GM12878 (cell line): ENCODE results near the gene FAM210A. TPM values are rescaled to one million over a fixed set of nuclear protein-coding genes. Genes with fewer than 3 reads are reported as not detected.

Source experiments
- ATAC-seq: fragments of 200-7000 bp; cut with Tn5 transposase; 3 replicates; pipeline ENCODE4 v1.9.1; 2020; ENCODE audit warnings: mild to moderate bottlenecking, moderate library complexity
- BruUV-seq: library from RNA; stranded (reverse); fragments of 400-500 nt; replicated peaks from 2 replicates; lab custom pipeline; 2021; lab: Mats Ljungman, UMichigan
- CTCF ChIA-PET: fragments of 300-600 bp; sonication (Branson Sonifier 250); formaldehyde crosslinking; extraction: SDS; loops from one replicate; lab custom pipeline; 2021; ENCODE audit warnings: inconsistent platforms; lab: Yijun Ruan, JAX
- POLR2A ChIA-PET: fragments of 350-600 bp; formaldehyde crosslinking; extraction: SDS; loops from one replicate; lab custom pipeline; 2021; ENCODE audit warnings: inconsistent platforms; lab: Charles Lee
- RAD21 ChIA-PET: fragments of 300-600 bp; sonication (Branson Sonifier 250); formaldehyde crosslinking; loops from one replicate; lab custom pipeline; 2023; ENCODE audit warnings: antibody characterized with exemption; ENCODE audit not compliant: unreplicated experiment; lab: Charles Lee
- SMC1A ChIA-PET: fragments of 300-600 bp; sonication (Branson Sonifier 250); formaldehyde crosslinking; loops from one replicate; lab custom pipeline; 2023; ENCODE audit not compliant: unreplicated experiment, uncharacterized antibody; lab: Charles Lee
- DNase-seq: peaks from one replicate; pipeline ENCODE4 v3.0.0-alpha.2; 2011; ENCODE audit warnings: low read depth, low spot score
- FAIRE-seq: peaks from 3 replicates; lab custom pipeline; 2011; peaks lifted over from hg19 to GRCh38; lab: Jason Lieb, UNC
- H2AFZ ChIP-seq: 2 replicates; pipeline ENCODE4 v1.6.0; 2011; ENCODE audit warnings: low read depth, low read length, control low read depth; ENCODE audit not compliant: control insufficient read depth
- H3K27ac ChIP-seq: 2 replicates; pipeline ENCODE4 v1.5.1; 2011; ENCODE audit warnings: control low read depth; ENCODE audit not compliant: control insufficient read depth, insufficient read depth
- H3K27me3 ChIP-seq, 2 experiments: replicated peaks in 1 of 2; 2 replicates each; pipeline versions ENCODE4 v1.6.0 to v1.6.1; 2011; ENCODE audit warnings: low read length in 1 of 2; ENCODE audit not compliant: control insufficient read depth in 2 of 2, insufficient read depth in 2 of 2
- H3K36me3 ChIP-seq, 2 experiments: 2 replicates each; pipeline ENCODE4 v1.5.1; 2011; ENCODE audit warnings: low read length in 1 of 2; ENCODE audit not compliant: control insufficient read depth in 2 of 2, insufficient read depth in 2 of 2
- H3K4me1 ChIP-seq: 2 replicates; pipeline ENCODE4 v1.6.1; 2011; ENCODE audit warnings: mild to moderate bottlenecking, low read length, moderate library complexity, mixed read lengths; ENCODE audit not compliant: control insufficient read depth, insufficient read depth
- H3K4me2 ChIP-seq: 2 replicates; pipeline ENCODE4 v1.6.0; 2011; ENCODE audit warnings: control low read depth; ENCODE audit not compliant: control insufficient read depth, insufficient read depth
- H3K4me3 ChIP-seq: fragments of 200-600 bp; sonication (generic); 2 replicates; pipeline ENCODE4 v1.5.1; 2016
- H3K79me2 ChIP-seq: 2 replicates; pipeline ENCODE4 v1.6.0; 2011; ENCODE audit warnings: low read length; ENCODE audit not compliant: control insufficient read depth, insufficient read depth
- H3K9ac ChIP-seq: 2 replicates; pipeline ENCODE4 v1.8.0; 2011; ENCODE audit warnings: low read length, control low read depth, mixed read lengths; ENCODE audit not compliant: control insufficient read depth, insufficient read depth
- H3K9me3 ChIP-seq: replicated peaks from 3 replicates; pipeline ENCODE4 v1.5.1; 2011; ENCODE audit warnings: mild to moderate bottlenecking, low read length; ENCODE audit not compliant: control insufficient read depth, insufficient read depth
- H4K20me1 ChIP-seq: 2 replicates; pipeline ENCODE4 v1.6.0; 2011; ENCODE audit not compliant: control insufficient read depth, insufficient read depth
- FOS ChIP-seq: IDR thresholded peaks from 3 replicates; pipeline ENCODE4 v1.6.1; 2011; ENCODE audit warnings: borderline replicate concordance; ENCODE audit not compliant: insufficient read length; ENCODE audit errors: extremely low read depth
- MEF2A ChIP-seq: IDR thresholded peaks from 2 replicates; pipeline ENCODE4 v1.6.1; 2011; ENCODE audit warnings: low read depth, mild to moderate bottlenecking, low read length, moderate library complexity; ENCODE audit not compliant: insufficient read depth
- MEF2B ChIP-seq: fragments of 450-650 bp; IDR thresholded peaks from 2 replicates; pipeline ENCODE4 v1.6.1; 2018; ENCODE audit warnings: mild to moderate bottlenecking, moderate library complexity; ENCODE audit not compliant: partially characterized antibody, poor library complexity, severe bottlenecking
- POLR2AphosphoS5 ChIP-seq: IDR thresholded peaks from 2 replicates; pipeline ENCODE4 v1.6.1; 2011; ENCODE audit warnings: mild to moderate bottlenecking, low read length, inconsistent platforms
- RCOR1 ChIP-seq: conservative IDR thresholded peaks from 2 replicates; pipeline ENCODE4 v1.6.1; 2012; ENCODE audit warnings: low read depth, low read length, improper control_type of control experiment
- SMC3 ChIP-seq: IDR thresholded peaks from 2 replicates; pipeline ENCODE4 v1.6.1; 2011; ENCODE audit warnings: low read length, improper control_type of control experiment, borderline replicate concordance
- STAT1 ChIP-seq: fragments of 450-650 bp; conservative IDR thresholded peaks from 2 replicates; pipeline ENCODE4 v1.6.1; 2014; ENCODE audit warnings: antibody characterized with exemption, mild to moderate bottlenecking
- WRNIP1 ChIP-seq: IDR thresholded peaks from 2 replicates; pipeline ENCODE4 v1.6.1; 2011; ENCODE audit warnings: low read depth, low read length, improper control_type of control experiment, borderline replicate concordance
- ZZZ3 ChIP-seq: IDR thresholded peaks from 2 replicates; pipeline ENCODE4 v1.6.1; 2011; ENCODE audit warnings: low read depth; ENCODE audit not compliant: control insufficient read depth, insufficient read length
- WGBS: methylation state at CpG from one replicate; pipeline ENCODE4 v1.1.6; 2016; ENCODE audit warnings: low lambda C conversion rate; ENCODE audit not compliant: insufficient replicate concordance, insufficient coverage; ENCODE audit errors: missing lambda C conversion rate; 5-methylcytosine and 5-hydroxymethylcytosine counted together
- in situ Hi-C: fragments of 300-500 bp; cut with MboI; formaldehyde crosslinking; loops from 9 replicates; pipeline ENCODE4 v1.14.3; 2018; ENCODE audit warnings: mixed read lengths
- intact Hi-C: fragments of 100-400 bp; cut with micrococcal nuclease; formaldehyde crosslinking; loops from one replicate; pipeline ENCODE4 v1.14.2; 2022; ENCODE audit not compliant: unreplicated experiment
- polyA plus RNA-seq, 11 experiments: library from polyadenylated mRNA; depleted of rRNA in 4 of 11; unstranded in 6 of 11; stranded (reverse) in 5 of 11; fragments of >200 nt; fragmentation: Nextera tagmentation in 4 of 11; fragmentation: Illumina TruSeq in 1 of 11; extraction: Ambion mirVana in 4 of 11; extraction: Trizol in 1 of 11; gene quantifications; 1 replicate in 1 of 11; 2 replicates in 10 of 11; pipeline versions ENCODE4 v1.2.1 to v1.2.3, GENCODE V29; 2011 to 2016; ENCODE audit warnings: inconsistent platforms in 2 of 11, missing spikeins in 2 of 11, low read depth in 1 of 11
- total RNA-seq, 4 experiments: library from RNA; depleted of rRNA in 3 of 4; stranded (reverse); fragments of >200 nt in 3 of 4; fragmentation: Illumina TruSeq in 1 of 4; extraction: Trizol in 1 of 4; gene quantifications; 2 replicates each; pipeline versions ENCODE4 v1.2.1 to v1.2.3, GENCODE V29; 2013 to 2021
- TF ChIP-seq, protein P1 (sequence below): fragments of 450-650 bp; formaldehyde crosslinking; IDR thresholded peaks from 2 replicates; pipeline ENCODE4 v1.5.0; 2022; ENCODE audit warnings: mild to moderate bottlenecking, missing genetic modification characterization
- TF ChIP-seq, protein P2 (sequence below): fragments of 450-650 bp; IDR thresholded peaks from 2 replicates; pipeline ENCODE4 v1.6.1; 2014; ENCODE audit warnings: mild to moderate bottlenecking
- TF ChIP-seq, protein P3 (sequence below): fragments of 450-650 bp; IDR thresholded peaks from 2 replicates; pipeline ENCODE4 v1.6.1; 2016; ENCODE audit warnings: mild to moderate bottlenecking
- TF ChIP-seq, protein P4 (sequence below): fragments of 450-650 bp; IDR thresholded peaks from 2 replicates; pipeline ENCODE4 v1.6.1; 2017; ENCODE audit warnings: mild to moderate bottlenecking, moderate library complexity

FAM210A gene
- total and polyA plus RNA-seq, 10 of the 15 experiments (the other 5 are each of a cell fraction or from before 2014, with no cell fraction given), result 10.3 to 56.3 (median 17.7) TPM

DNA sequence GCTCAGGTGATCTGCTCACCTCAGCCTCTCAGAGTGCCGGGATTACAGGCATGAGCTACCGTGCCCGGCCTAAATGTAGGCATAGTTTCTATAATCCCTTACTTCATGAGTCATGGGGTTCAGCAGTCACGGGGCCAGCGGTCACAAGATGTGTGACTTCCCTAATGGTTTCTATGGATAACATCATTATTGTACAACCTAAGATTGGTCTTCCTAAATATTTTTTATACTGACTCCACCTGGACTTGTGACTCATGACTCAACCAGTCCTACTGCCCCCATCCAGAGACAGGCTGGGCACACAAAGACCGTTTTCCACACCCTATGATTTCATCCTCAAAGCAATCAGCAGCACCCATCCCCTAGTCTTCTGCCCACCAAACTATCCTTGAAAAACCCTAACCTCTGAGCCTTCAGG, 15.9 kb downstream of the FAM210A start (continued):
- TF ChIP-seq, protein P1, sequence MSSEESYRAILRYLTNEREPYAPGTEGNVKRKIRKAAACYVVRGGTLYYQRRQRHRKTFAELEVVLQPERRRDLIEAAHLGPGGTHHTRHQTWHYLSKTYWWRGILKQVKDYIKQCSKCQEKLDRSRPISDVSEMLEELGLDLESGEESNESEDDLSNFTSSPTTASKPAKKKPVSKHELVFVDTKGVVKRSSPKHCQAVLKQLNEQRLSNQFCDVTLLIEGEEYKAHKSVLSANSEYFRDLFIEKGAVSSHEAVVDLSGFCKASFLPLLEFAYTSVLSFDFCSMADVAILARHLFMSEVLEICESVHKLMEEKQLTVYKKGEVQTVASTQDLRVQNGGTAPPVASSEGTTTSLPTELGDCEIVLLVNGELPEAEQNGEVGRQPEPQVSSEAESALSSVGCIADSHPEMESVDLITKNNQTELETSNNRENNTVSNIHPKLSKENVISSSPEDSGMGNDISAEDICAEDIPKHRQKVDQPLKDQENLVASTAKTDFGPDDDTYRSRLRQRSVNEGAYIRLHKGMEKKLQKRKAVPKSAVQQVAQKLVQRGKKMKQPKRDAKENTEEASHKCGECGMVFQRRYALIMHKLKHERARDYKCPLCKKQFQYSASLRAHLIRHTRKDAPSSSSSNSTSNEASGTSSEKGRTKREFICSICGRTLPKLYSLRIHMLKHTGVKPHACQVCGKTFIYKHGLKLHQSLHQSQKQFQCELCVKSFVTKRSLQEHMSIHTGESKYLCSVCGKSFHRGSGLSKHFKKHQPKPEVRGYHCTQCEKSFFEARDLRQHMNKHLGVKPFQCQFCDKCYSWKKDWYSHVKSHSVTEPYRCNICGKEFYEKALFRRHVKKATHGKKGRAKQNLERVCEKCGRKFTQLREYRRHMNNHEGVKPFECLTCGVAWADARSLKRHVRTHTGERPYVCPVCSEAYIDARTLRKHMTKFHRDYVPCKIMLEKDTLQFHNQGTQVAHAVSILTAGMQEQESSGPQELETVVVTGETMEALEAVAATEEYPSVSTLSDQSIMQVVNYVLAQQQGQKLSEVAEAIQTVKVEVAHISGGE (CRISPR knock-in tag), result no peak
- TF ChIP-seq, all 136 proteins: peak for 0

DNA sequence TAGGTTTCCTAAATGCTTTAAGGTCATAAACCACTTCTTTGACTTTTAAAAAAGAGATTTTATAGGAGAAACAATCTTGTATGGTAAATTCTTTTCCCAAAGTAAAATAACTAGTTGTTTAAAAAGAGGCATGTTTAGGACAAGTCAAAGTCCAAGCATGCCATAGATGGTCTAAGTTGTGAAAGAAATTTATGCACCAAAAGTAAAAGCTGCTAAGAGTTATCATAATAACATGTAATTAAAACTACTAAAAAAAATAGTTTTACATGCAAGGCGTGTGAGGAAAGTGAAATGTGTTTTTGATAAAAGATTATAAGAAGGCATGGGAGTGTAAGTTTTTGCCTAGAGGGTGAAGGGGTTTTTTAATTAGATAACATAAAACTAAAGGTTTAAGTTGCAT, 22.5 kb downstream of the FAM210A start:
- no peaks in the 10 kb centered on the region for H4K20me1 ChIP-seq
- H3K4me2 ChIP-seq, result no peak overlapping the region
- BruUV-seq, result no TSS peak
- H3K9me3 ChIP-seq, result peaks cover 45% of the 10 kb centered on the region
- 94% methylated on average over 1 of the region's 1 CpG for WGBS
- H3K27ac ChIP-seq, result no peak overlapping the region
- FAIRE-seq, result no peak
- H3K36me3 ChIP-seq, result no peaks in the 10 kb centered on the region; a peak in 2 of 4 replicates
- SMC1A ChIA-PET, result no interaction called here
- POLR2A ChIA-PET, result no interaction called here
- no peaks in the 10 kb centered on the region for H3K27me3 ChIP-seq
- peaks cover 7% of the 10 kb centered on the region for H3K79me2 ChIP-seq
- no peaks in the 10 kb centered on the region for H3K4me1 ChIP-seq
- ATAC-seq, result no peak
- CTCF ChIA-PET, result no interaction called here
- H2AFZ ChIP-seq, result no peak overlapping the region
- DNase-seq, result no peak
- no peak overlapping the region for H3K9ac ChIP-seq
- in situ Hi-C loops (no loop called here), intact Hi-C loops (no loop called here)
- RAD21 ChIA-PET, result no interaction called here
- no peak overlapping the region for H3K4me3 ChIP-seq
- TF ChIP-seq POLR2AphosphoS5 (no peak), FOS (no peak), MEF2A (no peak), MEF2B (no peak), WRNIP1 (no peak), STAT1 (no peak), RCOR1 (no peak), ZZZ3 (no peak), SMC3 (no peak)
- TF ChIP-seq, protein P2, sequence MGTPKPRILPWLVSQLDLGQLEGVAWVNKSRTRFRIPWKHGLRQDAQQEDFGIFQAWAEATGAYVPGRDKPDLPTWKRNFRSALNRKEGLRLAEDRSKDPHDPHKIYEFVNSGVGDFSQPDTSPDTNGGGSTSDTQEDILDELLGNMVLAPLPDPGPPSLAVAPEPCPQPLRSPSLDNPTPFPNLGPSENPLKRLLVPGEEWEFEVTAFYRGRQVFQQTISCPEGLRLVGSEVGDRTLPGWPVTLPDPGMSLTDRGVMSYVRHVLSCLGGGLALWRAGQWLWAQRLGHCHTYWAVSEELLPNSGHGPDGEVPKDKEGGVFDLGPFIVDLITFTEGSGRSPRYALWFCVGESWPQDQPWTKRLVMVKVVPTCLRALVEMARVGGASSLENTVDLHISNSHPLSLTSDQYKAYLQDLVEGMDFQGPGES, result no peak
- TF ChIP-seq, protein P3, sequence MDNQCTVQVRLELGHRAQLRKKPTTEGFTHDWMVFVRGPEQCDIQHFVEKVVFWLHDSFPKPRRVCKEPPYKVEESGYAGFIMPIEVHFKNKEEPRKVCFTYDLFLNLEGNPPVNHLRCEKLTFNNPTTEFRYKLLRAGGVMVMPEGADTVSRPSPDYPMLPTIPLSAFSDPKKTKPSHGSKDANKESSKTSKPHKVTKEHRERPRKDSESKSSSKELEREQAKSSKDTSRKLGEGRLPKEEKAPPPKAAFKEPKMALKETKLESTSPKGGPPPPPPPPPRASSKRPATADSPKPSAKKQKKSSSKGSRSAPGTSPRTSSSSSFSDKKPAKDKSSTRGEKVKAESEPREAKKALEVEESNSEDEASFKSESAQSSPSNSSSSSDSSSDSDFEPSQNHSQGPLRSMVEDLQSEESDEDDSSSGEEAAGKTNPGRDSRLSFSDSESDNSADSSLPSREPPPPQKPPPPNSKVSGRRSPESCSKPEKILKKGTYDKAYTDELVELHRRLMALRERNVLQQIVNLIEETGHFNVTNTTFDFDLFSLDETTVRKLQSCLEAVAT, result no peak
- TF ChIP-seq, protein P4, sequence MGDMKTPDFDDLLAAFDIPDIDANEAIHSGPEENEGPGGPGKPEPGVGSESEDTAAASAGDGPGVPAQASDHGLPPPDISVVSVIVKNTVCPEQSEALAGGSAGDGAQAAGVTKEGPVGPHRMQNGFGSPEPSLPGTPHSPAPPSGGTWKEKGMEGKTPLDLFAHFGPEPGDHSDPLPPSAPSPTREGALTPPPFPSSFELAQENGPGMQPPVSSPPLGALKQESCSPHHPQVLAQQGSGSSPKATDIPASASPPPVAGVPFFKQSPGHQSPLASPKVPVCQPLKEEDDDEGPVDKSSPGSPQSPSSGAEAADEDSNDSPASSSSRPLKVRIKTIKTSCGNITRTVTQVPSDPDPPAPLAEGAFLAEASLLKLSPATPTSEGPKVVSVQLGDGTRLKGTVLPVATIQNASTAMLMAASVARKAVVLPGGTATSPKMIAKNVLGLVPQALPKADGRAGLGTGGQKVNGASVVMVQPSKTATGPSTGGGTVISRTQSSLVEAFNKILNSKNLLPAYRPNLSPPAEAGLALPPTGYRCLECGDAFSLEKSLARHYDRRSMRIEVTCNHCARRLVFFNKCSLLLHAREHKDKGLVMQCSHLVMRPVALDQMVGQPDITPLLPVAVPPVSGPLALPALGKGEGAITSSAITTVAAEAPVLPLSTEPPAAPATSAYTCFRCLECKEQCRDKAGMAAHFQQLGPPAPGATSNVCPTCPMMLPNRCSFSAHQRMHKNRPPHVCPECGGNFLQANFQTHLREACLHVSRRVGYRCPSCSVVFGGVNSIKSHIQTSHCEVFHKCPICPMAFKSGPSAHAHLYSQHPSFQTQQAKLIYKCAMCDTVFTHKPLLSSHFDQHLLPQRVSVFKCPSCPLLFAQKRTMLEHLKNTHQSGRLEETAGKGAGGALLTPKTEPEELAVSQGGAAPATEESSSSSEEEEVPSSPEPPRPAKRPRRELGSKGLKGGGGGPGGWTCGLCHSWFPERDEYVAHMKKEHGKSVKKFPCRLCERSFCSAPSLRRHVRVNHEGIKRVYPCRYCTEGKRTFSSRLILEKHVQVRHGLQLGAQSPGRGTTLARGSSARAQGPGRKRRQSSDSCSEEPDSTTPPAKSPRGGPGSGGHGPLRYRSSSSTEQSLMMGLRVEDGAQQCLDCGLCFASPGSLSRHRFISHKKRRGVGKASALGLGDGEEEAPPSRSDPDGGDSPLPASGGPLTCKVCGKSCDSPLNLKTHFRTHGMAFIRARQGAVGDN, result no peak
